Astrocyte of the spinal cord (primary cell): ENCODE results near the gene RPL14.
"Not testable (repeated sequence)": the region's sequence is repeated elsewhere in the genome, so short reads cannot be mapped to it uniquely, and the experiment has no call there.

ENCODE experiments used
- DNase-seq: peaks from one replicate; pipeline ENCODE4 v3.0.0; 2011; ENCODE audit warnings: low read depth, low spot score
- H3K4me3 ChIP-seq: 2 replicates; pipeline ENCODE4 v1.5.1; 2011; ENCODE audit warnings: low read depth, mild to moderate bottlenecking, low read length, moderate library complexity
- CTCF ChIP-seq: IDR thresholded peaks from 2 replicates; pipeline ENCODE4 v1.5.1; 2012; ENCODE audit warnings: low read depth, mild to moderate bottlenecking, low read length, inconsistent platforms
- in situ Hi-C: cut with HindIII; loops from 2 replicates; pipeline ENCODE4 v1.10.0; 2017; ENCODE audit warnings: low sequenced_read_pairs

The RPL14 gene

GRCh38 chr3:40461161-40461560 lies 4.0 kb downstream of the RPL14 start:
- no peak overlapping the region for H3K4me3 ChIP-seq
- no peak for TF ChIP-seq CTCF
- DNase-seq: no peak
- in situ Hi-C loops: no loop called here

GRCh38 chr3:40462838-40463237 lies 5.7 kb downstream of the RPL14 start:
- DNase-seq, H3K4me3 ChIP-seq, in situ Hi-C loops: not testable (repeated sequence)

- no peak for DNase-seq
- H3K4me3 ChIP-seq: no peak overlapping the region
- in situ Hi-C loops: no loop called here
- TF ChIP-seq CTCF: no peak
Observed at GRCh38 chr3:40463579-40463978, 6.4 kb downstream of the RPL14 start.

- TF ChIP-seq CTCF: no peak
- no peak for DNase-seq
- H3K4me3 ChIP-seq: no peak overlapping the region
- in situ Hi-C loops: no loop called here
Observed at GRCh38 chr3:40464339-40465110, 7.4 kb downstream of the RPL14 start.

- in situ Hi-C loops: no loop called here
- no peak for TF ChIP-seq CTCF
- no peak for DNase-seq
- no peak overlapping the region for H3K4me3 ChIP-seq
Observed at GRCh38 chr3:40465111-40465407, 7.9 kb downstream of the RPL14 start.

- H3K4me3 ChIP-seq: no peak overlapping the region
- in situ Hi-C loops: no loop called here
- DNase-seq: no peak
- no peak for TF ChIP-seq CTCF
Observed at GRCh38 chr3:40465456-40465855, 8.3 kb downstream of the RPL14 start.

- no peak for DNase-seq
- in situ Hi-C loops: no loop called here
- no peak for TF ChIP-seq CTCF
- no peak overlapping the region for H3K4me3 ChIP-seq
Observed at GRCh38 chr3:40468018-40468417, 10.9 kb downstream of the RPL14 start.
